GM23248 (cell line): ENCODE measurements around the gene GUCA1A.

ENCODE experiments used
- EZH2 ChIP-seq: fragments of 200-600 bp; sonication (generic); IDR thresholded peaks from 2 replicates; pipeline ENCODE4 v1.6.1; 2018; ENCODE audit warnings: antibody characterized with exemption, mild to moderate bottlenecking; ENCODE audit not compliant: insufficient read depth, poor library complexity, severe bottlenecking
- EZH2phosphoT487 ChIP-seq: fragments of 200-600 bp; sonication (generic); IDR thresholded peaks from 2 replicates; pipeline ENCODE4 v1.6.1; 2018; ENCODE audit warnings: antibody characterized with exemption, moderate library complexity, mild to moderate bottlenecking, low read depth; ENCODE audit not compliant: insufficient read depth

DNA sequence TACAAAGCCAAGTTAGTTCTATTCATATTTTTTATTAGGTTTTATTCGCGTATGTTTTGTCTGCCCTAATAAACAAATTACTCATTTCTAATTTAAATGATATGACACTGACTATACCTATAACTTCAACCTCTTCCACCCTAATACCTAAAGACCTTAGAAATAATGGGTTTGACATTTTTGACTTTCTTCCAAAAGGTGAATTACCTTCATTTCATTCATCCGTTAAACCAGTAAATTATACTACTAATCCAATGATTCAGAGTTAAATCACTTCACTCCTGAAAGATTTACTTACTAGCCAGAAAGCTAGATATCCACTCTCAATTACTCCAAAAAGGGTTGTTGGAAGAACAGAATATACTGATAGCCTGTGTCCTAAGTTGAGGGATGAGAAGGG, 39.3 kb downstream of the GUCA1A start:
- TF ChIP-seq EZH2 = no peak
- no peak for TF ChIP-seq EZH2phosphoT487
